ENCODE data around the gene RYR2.

The RYR2 gene

GRCh38 chr1:237041795-237042525 is at the start of gene RYR2:
RYR2 (plus strand) TSS chr1:237042184; CDS start chr1:237042522, 338 bp downstream.
- DNase-seq, result no peak

GRCh38 chr1:236992449-236992848 is 49.5 kb upstream of the RYR2 start:
- no peak for DNase-seq

- DNase-seq, result no peak
Measured at GRCh38 chr1:236994450-236994849, 47.5 kb upstream of the RYR2 start.

GRCh38 chr1:236997361-236997760 is 44.6 kb upstream of the RYR2 start:
- DNase-seq, result no peak

GRCh38 chr1:236997882-236998281 is 44.1 kb upstream of the RYR2 start:
- no peak for DNase-seq

- DNase-seq, result no peak
Measured at GRCh38 chr1:236998546-236998945, 43.4 kb upstream of the RYR2 start.

- DNase-seq, result no peak
Measured at GRCh38 chr1:237000191-237000590, 41.8 kb upstream of the RYR2 start.

GRCh38 chr1:237003516-237003915 is 38.5 kb upstream of the RYR2 start:
- DNase-seq, result no peak

GRCh38 chr1:237004116-237004515 is 37.9 kb upstream of the RYR2 start, which contains the start of gene MT1HL1:
MT1HL1 (minus strand) TSS chr1:237004441; CDS start chr1:237004372, 69 bp downstream.
- DNase-seq, result no peak

GRCh38 chr1:237005674-237006073 is 36.3 kb upstream of the RYR2 start:
- DNase-seq, result no peak

GRCh38 chr1:237007147-237007881 is 34.7 kb upstream of the RYR2 start:
- no peak for DNase-seq

GRCh38 chr1:237009611-237010010 is 32.4 kb upstream of the RYR2 start:
- no peak for DNase-seq

- no peak for DNase-seq
Measured at GRCh38 chr1:237011432-237011831, 30.6 kb upstream of the RYR2 start.

GRCh38 chr1:237012361-237012760 is 29.6 kb upstream of the RYR2 start:
- no peak for DNase-seq

- DNase-seq, result no peak
Measured at GRCh38 chr1:237012788-237013383, 29.1 kb upstream of the RYR2 start.

GRCh38 chr1:237013608-237014007 is 28.4 kb upstream of the RYR2 start:
- DNase-seq, result no peak

GRCh38 chr1:237016626-237017025 is 25.4 kb upstream of the RYR2 start:
- DNase-seq, result no peak

GRCh38 chr1:237018896-237019295 is 23.1 kb upstream of the RYR2 start:
- DNase-seq, result no peak

GRCh38 chr1:237025358-237026074 is 16.5 kb upstream of the RYR2 start:
- DNase-seq, result no peak

- no peak for DNase-seq
Measured at GRCh38 chr1:237029240-237029639, 12.7 kb upstream of the RYR2 start.

GRCh38 chr1:237029850-237030535 is 12.0 kb upstream of the RYR2 start:
- no peak for DNase-seq

- no peak for DNase-seq
Measured at GRCh38 chr1:237031480-237031879, 10.5 kb upstream of the RYR2 start.

GRCh38 chr1:237032029-237032428 is 10.0 kb upstream of the RYR2 start:
- no peak for DNase-seq

All from activated CD4-positive, alpha-beta T cell treated with anti-CD3 and anti-CD28 coated beads for 4 hours (primary cell).